Activated CD8-positive, alpha-beta T cell treated with anti-CD3 and anti-CD28 coated beads for 36 hours (primary cell): ENCODE data around the gene ZNF101. TPM values are rescaled to one million over a fixed set of nuclear protein-coding genes. Genes with fewer than 3 reads are reported as not detected.

Source experiments
- ATAC-seq: fragments of 200-7000 bp; cut with Tn5 transposase; one replicate; pipeline ENCODE4 v1.10.0; 2021; ENCODE audit warnings: mild to moderate bottlenecking, moderate library complexity
- CTCF ChIA-PET: fragments of 350-600 bp; sonication (Branson Sonifier 250); formaldehyde crosslinking; loops from one replicate; lab custom pipeline; 2021; ENCODE audit warnings: antibody characterized with exemption; lab: Charles Lee
- POLR2A ChIA-PET: fragments of 350-600 bp; sonication (Branson Sonifier 250); formaldehyde crosslinking; loops from one replicate; lab custom pipeline; 2021; ENCODE audit warnings: antibody characterized with exemption; lab: Charles Lee
- DNase-seq: peaks from one replicate; pipeline ENCODE4 v3.0.0-alpha.2; 2020
- H3K27ac Mint-ChIP-seq: one replicate; pipeline ENCODE4 v1.8.0; 2021; ENCODE audit warnings: mild to moderate bottlenecking, mixed read lengths
- H3K27me3 Mint-ChIP-seq: one replicate; pipeline ENCODE4 v1.8.0; 2021; ENCODE audit warnings: mixed read lengths
- H3K36me3 Mint-ChIP-seq: one replicate; pipeline ENCODE4 v1.8.0; 2021; ENCODE audit warnings: low read depth, mixed read lengths
- H3K4me1 Mint-ChIP-seq: one replicate; pipeline ENCODE4 v1.8.0; 2021; ENCODE audit warnings: low read depth, mixed read lengths
- H3K4me3 Mint-ChIP-seq: one replicate; pipeline ENCODE4 v1.8.0; 2021; ENCODE audit warnings: mild to moderate bottlenecking, moderate library complexity, mixed read lengths
- H3K9me3 Mint-ChIP-seq: one replicate; pipeline ENCODE4 v1.8.0; 2021; ENCODE audit warnings: mixed read lengths
- CTCF ChIP-seq: fragments of 200-600 bp; IDR thresholded peaks from one replicate; pipeline ENCODE4 v1.8.0; 2022; ENCODE audit warnings: antibody characterized with exemption, mild to moderate bottlenecking
- intact Hi-C: fragments of 100-400 bp; cut with micrococcal nuclease; formaldehyde crosslinking; loops from one replicate; pipeline ENCODE4 v1.10.0; 2022
- total RNA-seq, 2 experiments: library from RNA; stranded (reverse); gene quantifications; one replicate each; pipeline ENCODE4 v1.2.3, GENCODE V29; 2021

Gene ZNF101
- total RNA-seq, 2 experiments from 2014 or later = 82.5 to 85.2 TPM

DNA sequence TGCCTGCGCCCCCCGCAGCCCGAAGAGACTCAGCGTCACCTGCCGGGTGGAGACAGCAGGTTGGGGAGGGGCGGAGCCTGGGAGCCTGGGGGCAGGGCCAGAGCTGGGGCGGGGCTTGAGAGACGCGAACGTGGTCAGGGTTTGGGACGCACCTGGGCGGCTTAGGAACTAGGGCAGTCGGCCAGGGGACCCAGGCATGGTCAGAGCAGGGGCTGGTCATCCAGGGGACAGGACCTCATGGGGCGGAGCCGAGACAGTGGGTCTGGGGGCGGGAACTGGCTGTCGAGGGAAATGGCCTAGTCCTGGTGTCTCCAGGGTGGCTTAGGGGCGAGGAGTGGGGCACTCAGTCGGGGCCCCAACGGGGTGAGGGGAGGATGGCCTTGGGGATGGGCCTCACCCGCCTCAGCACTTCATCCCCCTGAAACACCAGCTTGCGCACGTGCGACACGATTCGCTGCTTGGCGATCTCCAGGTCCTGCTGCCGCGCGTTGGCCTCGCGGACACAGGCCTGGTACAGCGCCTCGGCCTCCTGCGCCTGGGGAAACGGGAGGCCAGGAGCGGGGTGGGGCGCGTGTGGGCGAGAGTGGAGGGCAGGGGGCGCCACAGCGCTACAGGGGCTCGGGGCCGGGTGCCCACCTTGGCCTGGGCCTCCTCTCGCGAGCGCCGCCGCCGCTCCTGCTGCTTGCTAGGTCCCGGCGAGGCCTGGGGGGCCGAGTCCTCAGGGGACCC lies 31.0 kb upstream of the ZNF101 start:
- POLR2A ChIA-PET = no interaction called here
- intact Hi-C loops = no loop called here
- no peaks in the 10 kb centered on the region for H3K27me3 Mint-ChIP-seq
- ATAC-seq (no peak), DNase-seq (peak; percentile 31)
- CTCF ChIA-PET = no interaction called here
- peaks cover 51% of the 10 kb centered on the region for H3K36me3 Mint-ChIP-seq
- H3K4me1 Mint-ChIP-seq = peaks cover 18% of the 10 kb centered on the region
- no peak overlapping the region for H3K4me3 Mint-ChIP-seq
- H3K27ac Mint-ChIP-seq = no peak overlapping the region
- no peaks in the 10 kb centered on the region for H3K9me3 Mint-ChIP-seq
- no peak for TF ChIP-seq CTCF

- ATAC-seq (peak; percentile 64), DNase-seq (peak; percentile 75)
- H3K4me1 Mint-ChIP-seq = peaks cover 9% of the 10 kb centered on the region
- H3K27me3 Mint-ChIP-seq = no peaks in the 10 kb centered on the region
- no peaks in the 10 kb centered on the region for H3K9me3 Mint-ChIP-seq
- intact Hi-C loops = loop anchor here (2.0 to 5.0 kb wide), 2 partner anchors 45 to 110 kb away; no protein-coding TSS in a partner anchor
- peak overlapping the region; percentile 98 for H3K27ac Mint-ChIP-seq
- peaks cover 31% of the 10 kb centered on the region for H3K36me3 Mint-ChIP-seq
- TF ChIP-seq CTCF = no peak
- ChIA-PET CTCF (interaction anchor here (1.0 kb wide), 1 partner anchor 86 kb away, joined by 4 read pairs; no protein-coding TSS in a partner anchor), POLR2A (interaction anchor here (1.0 to 2.7 kb wide), 2 partner anchors 26 to 111 kb away, joined by 3 to 15 read pairs; partner anchors contain the start of gene ZNF101)
- peak overlapping the region; percentile 96 for H3K4me3 Mint-ChIP-seq
These were observed 26.0 kb upstream of the ZNF101 start for GRCh38 chr19:19642506-19643157.

DNA sequence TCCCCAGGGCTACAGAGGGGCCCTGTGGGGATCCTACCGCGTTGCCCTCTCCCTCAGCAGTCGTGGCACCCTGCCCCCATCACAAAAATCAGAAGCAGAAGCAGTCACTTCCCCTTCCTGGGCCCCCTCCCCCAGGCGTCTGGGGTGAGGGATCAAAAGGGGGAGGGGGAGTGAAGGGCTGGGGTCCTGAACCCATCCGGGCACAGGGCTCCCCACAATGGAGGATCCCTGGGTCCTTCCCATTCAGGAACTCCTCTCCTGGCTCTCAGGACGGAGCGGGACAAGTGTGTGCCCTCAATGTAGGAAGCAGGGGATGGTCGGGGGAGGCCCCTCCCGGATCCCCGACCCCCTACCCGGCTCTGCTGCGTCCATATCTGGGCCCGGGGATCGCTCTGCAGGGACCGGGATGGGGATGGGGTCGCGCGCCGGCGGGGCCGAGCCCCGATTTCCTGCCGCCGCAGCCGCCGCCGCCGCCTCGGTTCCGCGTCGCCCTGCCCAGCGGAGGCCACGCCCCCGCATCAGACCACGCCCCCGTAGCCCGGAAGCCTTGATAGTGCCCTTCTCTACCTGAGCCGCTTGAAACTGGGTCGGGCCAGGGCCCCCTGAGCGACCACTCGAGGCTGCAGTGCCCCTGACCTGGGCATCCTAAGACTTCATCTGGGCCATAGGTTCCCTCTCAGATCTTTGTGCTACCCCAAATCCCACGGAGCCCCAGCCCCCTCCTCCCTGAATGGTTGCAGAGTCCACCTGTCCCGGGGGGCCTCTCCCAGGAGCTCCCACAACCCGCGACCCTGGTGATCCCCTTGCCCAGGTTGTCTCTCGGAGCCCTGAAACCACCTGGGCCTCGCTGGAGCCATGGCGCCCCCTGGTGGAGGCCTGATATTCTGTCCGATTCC lies 25.2 kb upstream of the ZNF101 start, which contains the start of gene GMIP:
Gene GMIP, minus strand, starts transcription at position 500 of the 896 bp plus-strand sequence. Its CDS starts 128 bp downstream, at position 372.
- no peaks in the 10 kb centered on the region for H3K27me3 Mint-ChIP-seq
- peak; percentile 93 for DNase-seq
- peak within 1 kb of the TSS; percentile 96 for H3K4me3 Mint-ChIP-seq
- H3K27ac Mint-ChIP-seq = peak within 1 kb of the TSS; percentile 98
- CTCF ChIA-PET = interaction anchor here (0.7 to 2.5 kb wide), 27 partner anchors 8 to 326 kb away, joined by 3 to 51 read pairs (median 4); partner anchors contain the start of genes NDUFA13 and TSSK6
- H3K9me3 Mint-ChIP-seq = no peaks in the 10 kb centered on the region
- peaks cover 9% of the 10 kb centered on the region for H3K4me1 Mint-ChIP-seq
- peaks cover 30% of the 10 kb centered on the region for H3K36me3 Mint-ChIP-seq
- POLR2A ChIA-PET = interaction anchor here (0.6 to 2.7 kb wide), 12 partner anchors 12 to 153 kb away, joined by 3 to 15 read pairs (median 3); partner anchors contain the start of genes ATP13A1 and ZNF101
- ATAC-seq = peak; percentile 88
- intact Hi-C loops = loop anchor here (2.0 to 5.0 kb wide), 2 partner anchors 46 to 111 kb away; no protein-coding TSS in a partner anchor
- TF ChIP-seq CTCF = peak; percentile 90

- Mint-ChIP-seq H3K36me3 (peaks cover 29% of the 10 kb centered on the region), H3K4me3 (peak overlapping the region; percentile 96), H3K9me3 (no peaks in the 10 kb centered on the region), H3K4me1 (peaks cover 9% of the 10 kb centered on the region), H3K27ac (peak overlapping the region; percentile 98), H3K27me3 (no peaks in the 10 kb centered on the region)
- intact Hi-C loops = loop anchor here (5.0 kb wide), 1 partner anchor 47 kb away; no protein-coding TSS in a partner anchor
- peak; percentile 20 for TF ChIP-seq CTCF
- ATAC-seq (no peak), DNase-seq (no peak)
- ChIA-PET CTCF (interaction anchor here (0.7 to 2.5 kb wide), 26 partner anchors 8 to 325 kb away, joined by 3 to 51 read pairs (median 4); partner anchors contain the start of genes NDUFA13 and TSSK6), POLR2A (interaction anchor here (0.6 to 2.7 kb wide), 11 partner anchors 13 to 154 kb away, joined by 3 to 15 read pairs (median 3); partner anchors contain the start of gene ATP13A1)
These were observed 24.6 kb upstream of the ZNF101 start for GRCh38 chr19:19644054-19644388.
